OCI-LY1 (cell line): ENCODE measurements around the gene CADM1.

ENCODE experiments used
- H2AFZ ChIP-seq: fragments of 200-600 bp; sonication (generic), shearing (Covaris generic); 2 replicates; pipeline ENCODE4 v1.6.0; 2014; ENCODE audit warnings: antibody characterized with exemption, mild to moderate bottlenecking, low read length
- H3F3A ChIP-seq: fragments of 200-600 bp; sonication (generic), shearing (Covaris generic); 2 replicates; pipeline ENCODE4 v1.6.0; 2014; ENCODE audit warnings: mild to moderate bottlenecking, antibody characterized with exemption, low read length, moderate library complexity; ENCODE audit not compliant: insufficient read depth
- H3K27ac ChIP-seq: fragments of 200-600 bp; sonication (generic); 2 replicates; pipeline ENCODE4 v1.5.1; 2014; ENCODE audit warnings: low read length, mixed run types, mild to moderate bottlenecking, low read depth; ENCODE audit not compliant: poor library complexity, severe bottlenecking
- H3K27me3 ChIP-seq: fragments of 200-600 bp; sonication (generic); 2 replicates; pipeline ENCODE4 v1.6.0; 2014; ENCODE audit warnings: antibody characterized with exemption, mild to moderate bottlenecking, low read length, moderate library complexity; ENCODE audit not compliant: insufficient read depth
- H3K36me3 ChIP-seq: fragments of 200-600 bp; sonication (generic); 2 replicates; pipeline ENCODE4 v1.6.1; 2014; ENCODE audit warnings: mild to moderate bottlenecking, antibody characterized with exemption, low read length, moderate library complexity, mixed read lengths; ENCODE audit not compliant: insufficient read depth
- H3K4me1 ChIP-seq: fragments of 200-600 bp; sonication (generic); 2 replicates; pipeline ENCODE4 v1.5.1; 2014; ENCODE audit warnings: mild to moderate bottlenecking, low read length, moderate library complexity; ENCODE audit not compliant: insufficient read depth, severe bottlenecking
- H3K4me2 ChIP-seq: fragments of 200-600 bp; sonication (generic), shearing (Covaris generic); 2 replicates; pipeline ENCODE4 v1.6.1; 2014; ENCODE audit warnings: low read length
- H3K4me3 ChIP-seq: fragments of 200-600 bp; sonication (generic); 2 replicates; pipeline ENCODE4 v1.5.1; 2014; ENCODE audit warnings: low read length, low read depth, mild to moderate bottlenecking, mixed read lengths; ENCODE audit not compliant: poor library complexity, severe bottlenecking
- H3K79me2 ChIP-seq: fragments of 200-600 bp; shearing (Covaris generic); 2 replicates; pipeline ENCODE4 v1.6.1; 2016; ENCODE audit warnings: mixed run types, low read length, mixed read lengths; ENCODE audit not compliant: insufficient read depth
- H3K9ac ChIP-seq: fragments of 200-600 bp; sonication (generic), shearing (Covaris generic); 2 replicates; pipeline ENCODE4 v1.6.1; 2014; ENCODE audit warnings: mild to moderate bottlenecking, low read length, mixed read lengths
- H3K9me2 ChIP-seq: fragments of 200-600 bp; sonication (generic), shearing (Covaris generic); 2 replicates; pipeline ENCODE4 v1.6.1; 2014; ENCODE audit warnings: low read depth, mild to moderate bottlenecking, low read length, mixed read lengths
- H3K9me3 ChIP-seq: fragments of 200-600 bp; shearing (Covaris generic); 2 replicates; pipeline ENCODE4 v1.6.1; 2014; ENCODE audit warnings: low read length, mixed read lengths
- H4K20me1 ChIP-seq: fragments of 200-600 bp; sonication (generic), shearing (Covaris generic); 2 replicates; pipeline ENCODE4 v1.6.0; 2016; ENCODE audit warnings: mild to moderate bottlenecking, low read length; ENCODE audit not compliant: insufficient read depth
- CTCF ChIP-seq: fragments of 200-600 bp; sonication (generic), shearing (Covaris generic); IDR thresholded peaks from 2 replicates; pipeline ENCODE4 v1.5.1; 2017; ENCODE audit warnings: mild to moderate bottlenecking, antibody characterized with exemption, low read length, moderate library complexity, mixed read lengths
- EZH2 ChIP-seq: fragments of 200-600 bp; sonication (generic), shearing (Covaris generic); IDR thresholded peaks from 2 replicates; pipeline ENCODE4 v1.8.0; 2017; ENCODE audit warnings: borderline replicate concordance, mixed run types, mild to moderate bottlenecking, antibody characterized with exemption, low read length, moderate library complexity, mixed read lengths

CADM1 gene

DNA sequence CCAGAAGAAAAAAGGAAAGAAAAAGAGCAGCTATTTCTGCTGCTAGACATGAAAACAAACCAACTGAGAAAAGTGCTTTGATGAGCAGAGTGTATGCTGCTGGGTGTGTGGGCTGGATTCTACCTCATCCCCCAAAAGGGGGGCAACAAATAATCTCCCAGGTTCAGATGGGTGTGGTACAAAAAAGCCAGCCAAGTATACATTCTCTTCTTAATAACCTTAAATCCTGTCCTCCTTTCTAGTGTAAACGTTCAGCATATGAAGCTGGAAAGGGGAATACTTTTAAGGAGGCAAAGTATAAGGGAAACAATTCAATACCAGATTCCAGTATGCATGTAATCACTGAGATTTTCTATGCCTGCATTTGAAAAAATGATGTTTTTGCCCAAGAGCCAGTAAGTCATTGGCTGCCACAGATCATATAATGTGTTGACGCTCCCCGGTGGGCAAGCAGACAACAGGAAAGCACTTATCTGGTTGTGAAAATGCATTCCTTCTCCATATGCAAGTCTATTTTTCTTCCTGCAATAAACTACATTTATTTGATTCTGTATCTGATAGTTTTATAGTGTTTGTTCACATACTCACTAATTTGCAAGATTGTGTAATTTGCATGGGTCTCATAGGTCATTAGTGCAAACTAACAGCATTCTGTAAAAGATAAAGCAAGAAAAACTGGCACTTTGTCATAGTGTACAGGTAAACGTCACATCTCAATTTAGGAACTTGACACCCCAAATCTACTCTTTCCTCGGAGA, 201.1 kb downstream of the CADM1 start:
- H3K9ac ChIP-seq: no peak overlapping the region
- H3K4me3 ChIP-seq: no peak overlapping the region
- H3K27me3 ChIP-seq: no peaks in the 10 kb centered on the region
- no peaks in the 10 kb centered on the region for H3K9me2 ChIP-seq
- TF ChIP-seq EZH2 (no peak), CTCF (no peak)
- H3K36me3 ChIP-seq: no peaks in the 10 kb centered on the region
- H3K79me2 ChIP-seq: no peaks in the 10 kb centered on the region
- H3K27ac ChIP-seq: no peak overlapping the region
- H3K9me3 ChIP-seq: no peaks in the 10 kb centered on the region
- H3F3A ChIP-seq: no peaks in the 10 kb centered on the region
- H3K4me2 ChIP-seq: no peak overlapping the region
- no peaks in the 10 kb centered on the region for H4K20me1 ChIP-seq
- H3K4me1 ChIP-seq: peaks cover 12% of the 10 kb centered on the region
- H2AFZ ChIP-seq: no peak overlapping the region

DNA sequence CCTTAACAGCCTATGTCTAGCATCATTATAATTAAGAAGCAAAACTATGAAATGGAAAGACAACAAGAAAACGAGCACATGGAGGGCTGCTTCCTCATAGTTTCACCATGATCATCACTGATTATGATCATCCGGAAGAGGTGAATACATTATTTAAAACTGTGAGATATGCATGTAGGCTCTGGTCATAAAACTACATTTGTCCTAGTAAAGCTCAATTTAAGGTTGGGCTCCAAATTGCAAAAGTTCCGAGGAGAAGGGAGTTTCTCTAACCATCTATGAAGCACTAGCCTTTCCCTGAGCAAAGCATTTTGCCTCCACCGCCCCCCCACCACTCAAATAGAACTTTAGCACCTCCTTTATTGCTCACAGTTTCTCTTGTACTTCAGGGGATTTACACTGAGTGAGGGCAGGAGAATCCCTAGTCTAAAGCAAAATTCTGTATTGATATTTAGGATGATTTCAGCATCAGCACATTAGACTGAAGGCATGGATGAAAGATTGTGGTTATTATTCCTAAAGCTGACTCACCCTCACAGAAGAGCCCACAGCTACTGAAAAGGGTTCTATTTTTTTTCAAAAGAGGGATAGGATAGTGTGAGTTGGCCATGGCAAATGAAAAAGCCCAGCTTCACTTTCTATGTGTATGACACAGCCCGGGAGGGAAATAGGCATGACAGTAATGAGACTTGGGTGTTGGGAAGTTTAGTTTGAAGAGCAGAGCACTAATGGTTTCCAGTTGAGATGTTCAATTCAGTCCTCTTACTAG, 203.4 kb downstream of the CADM1 start:
- Histone ChIP-seq H3K27me3 (no peaks in the 10 kb centered on the region), H2AFZ (no peak overlapping the region), H3K4me2 (no peak overlapping the region), H3K36me3 (no peaks in the 10 kb centered on the region), H3K79me2 (no peaks in the 10 kb centered on the region), H3K4me3 (no peak overlapping the region), H3K9me2 (no peaks in the 10 kb centered on the region), H3K27ac (no peak overlapping the region), H3K4me1 (peaks cover 12% of the 10 kb centered on the region), H3F3A (no peaks in the 10 kb centered on the region), H3K9me3 (no peaks in the 10 kb centered on the region), H3K9ac (no peak overlapping the region), H4K20me1 (no peaks in the 10 kb centered on the region)
- no peak for TF ChIP-seq CTCF
- TF ChIP-seq EZH2: no peak

- no peaks in the 10 kb centered on the region for H3F3A ChIP-seq
- no peaks in the 10 kb centered on the region for H3K36me3 ChIP-seq
- no peak overlapping the region for H2AFZ ChIP-seq
- H3K4me2 ChIP-seq: no peak overlapping the region
- no peak overlapping the region for H3K9ac ChIP-seq
- H3K27me3 ChIP-seq: no peaks in the 10 kb centered on the region
- H3K9me2 ChIP-seq: no peaks in the 10 kb centered on the region
- TF ChIP-seq CTCF (no peak), EZH2 (no peak)
- no peaks in the 10 kb centered on the region for H4K20me1 ChIP-seq
- H3K79me2 ChIP-seq: no peaks in the 10 kb centered on the region
- H3K4me3 ChIP-seq: no peak overlapping the region
- H3K27ac ChIP-seq: no peak overlapping the region
- peaks cover 12% of the 10 kb centered on the region for H3K4me1 ChIP-seq
- no peaks in the 10 kb centered on the region for H3K9me3 ChIP-seq
Observed at GRCh38 chr11:115298300-115299012, 205.8 kb downstream of the CADM1 start.
